AG09319 (cell line): ENCODE results near the gene STAT3.
"Not testable (repeated sequence)": the region's sequence is repeated elsewhere in the genome, so short reads cannot be mapped to it uniquely, and the experiment has no call there.

Source experiments
- DNase-seq: peaks from one replicate; pipeline ENCODE4 v3.0.0-alpha.2; 2010; ENCODE audit warnings: low read depth; ENCODE audit errors: extremely low read depth
- TF ChIP-seq, protein P1 (sequence below): IDR thresholded peaks from 2 replicates; pipeline ENCODE4 v1.5.1; 2011; ENCODE audit warnings: low read depth, mild to moderate bottlenecking, inconsistent platforms, low read length, moderate library complexity

Gene STAT3

DNA sequence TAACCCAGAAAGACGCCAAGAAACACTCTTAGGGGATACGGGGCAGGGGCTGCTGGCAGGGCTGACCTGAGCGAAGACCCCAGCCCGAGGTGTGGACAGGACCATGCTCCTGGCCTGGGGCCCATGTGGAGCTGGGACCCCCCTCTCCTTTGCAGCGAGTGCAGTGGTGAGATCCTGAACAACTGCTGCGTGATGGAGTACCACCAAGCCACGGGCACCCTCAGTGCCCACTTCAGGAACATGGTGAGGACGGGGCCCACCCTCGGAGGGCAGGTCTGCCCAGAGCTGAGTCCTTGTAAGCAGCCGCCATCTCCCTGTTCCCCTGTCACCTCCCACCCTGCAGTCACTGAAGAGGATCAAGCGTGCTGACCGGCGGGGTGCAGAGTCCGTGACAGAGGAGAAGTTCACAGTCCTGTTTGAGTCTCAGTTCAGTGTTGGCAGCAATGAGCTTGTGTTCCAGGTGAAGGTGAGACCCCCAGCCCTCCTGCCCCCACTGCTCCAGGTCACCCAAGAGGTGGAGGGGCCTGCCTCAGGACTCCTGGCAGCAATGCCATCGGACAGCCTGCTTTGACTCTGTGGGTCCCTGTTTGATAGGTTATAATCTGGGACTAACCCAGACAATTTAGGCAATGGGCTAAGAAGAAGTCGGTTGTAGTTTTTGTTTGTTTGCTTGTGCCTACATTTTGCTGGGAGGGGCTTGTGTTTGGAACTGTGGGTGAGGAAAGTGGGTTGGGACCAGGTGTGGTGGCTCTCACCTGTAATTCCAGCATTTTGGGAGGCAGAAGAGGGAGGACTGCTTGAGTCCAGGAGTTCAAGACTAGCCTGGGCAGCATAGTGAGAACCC, 83.8 kb downstream of the STAT3 start:
- TF ChIP-seq, protein P1, sequence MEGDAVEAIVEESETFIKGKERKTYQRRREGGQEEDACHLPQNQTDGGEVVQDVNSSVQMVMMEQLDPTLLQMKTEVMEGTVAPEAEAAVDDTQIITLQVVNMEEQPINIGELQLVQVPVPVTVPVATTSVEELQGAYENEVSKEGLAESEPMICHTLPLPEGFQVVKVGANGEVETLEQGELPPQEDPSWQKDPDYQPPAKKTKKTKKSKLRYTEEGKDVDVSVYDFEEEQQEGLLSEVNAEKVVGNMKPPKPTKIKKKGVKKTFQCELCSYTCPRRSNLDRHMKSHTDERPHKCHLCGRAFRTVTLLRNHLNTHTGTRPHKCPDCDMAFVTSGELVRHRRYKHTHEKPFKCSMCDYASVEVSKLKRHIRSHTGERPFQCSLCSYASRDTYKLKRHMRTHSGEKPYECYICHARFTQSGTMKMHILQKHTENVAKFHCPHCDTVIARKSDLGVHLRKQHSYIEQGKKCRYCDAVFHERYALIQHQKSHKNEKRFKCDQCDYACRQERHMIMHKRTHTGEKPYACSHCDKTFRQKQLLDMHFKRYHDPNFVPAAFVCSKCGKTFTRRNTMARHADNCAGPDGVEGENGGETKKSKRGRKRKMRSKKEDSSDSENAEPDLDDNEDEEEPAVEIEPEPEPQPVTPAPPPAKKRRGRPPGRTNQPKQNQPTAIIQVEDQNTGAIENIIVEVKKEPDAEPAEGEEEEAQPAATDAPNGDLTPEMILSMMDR = no peak
- no peak for DNase-seq

DNA sequence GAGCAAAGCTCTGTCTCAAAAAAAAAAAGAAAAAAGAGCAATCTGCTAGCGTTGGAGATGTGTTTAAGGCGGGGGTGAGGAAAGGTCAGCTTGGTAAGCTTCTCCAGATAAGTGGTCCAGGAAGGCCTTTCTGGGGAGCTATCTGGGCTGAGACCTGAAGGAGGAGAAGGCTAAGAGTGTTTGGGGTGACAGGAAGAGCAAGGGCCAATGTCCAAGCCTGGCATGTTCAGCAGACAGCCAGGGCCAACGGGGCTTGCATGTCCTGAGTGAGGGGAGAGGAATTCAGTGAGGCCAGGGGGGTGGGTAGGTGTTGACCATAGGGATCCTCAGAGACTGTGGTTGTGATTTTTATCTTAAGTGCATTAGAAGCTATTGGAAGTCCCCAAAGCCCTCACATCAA, 84.5 kb downstream of the STAT3 start:
- TF ChIP-seq, protein P1 = no peak
- no peak for DNase-seq

DNA sequence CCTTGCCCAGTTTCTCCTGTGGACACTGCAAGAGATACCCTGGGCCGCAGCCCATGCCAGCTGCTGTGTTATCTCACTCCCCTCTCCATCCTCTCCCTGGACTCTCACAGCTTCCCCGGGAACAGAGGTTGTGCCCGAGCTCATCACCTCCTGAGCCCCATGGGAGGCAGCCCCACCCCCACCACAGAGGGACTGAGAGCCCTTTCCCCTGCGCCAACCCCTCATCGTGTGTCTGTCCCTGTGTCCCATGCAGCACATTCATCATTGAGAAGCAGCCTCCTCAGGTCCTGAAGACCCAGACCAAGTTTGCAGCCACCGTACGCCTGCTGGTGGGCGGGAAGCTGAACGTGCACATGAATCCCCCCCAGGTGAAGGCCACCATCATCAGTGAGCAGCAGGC, 87.2 kb downstream of the STAT3 start:
- no peak for DNase-seq
- TF ChIP-seq, protein P1 = no peak

DNA sequence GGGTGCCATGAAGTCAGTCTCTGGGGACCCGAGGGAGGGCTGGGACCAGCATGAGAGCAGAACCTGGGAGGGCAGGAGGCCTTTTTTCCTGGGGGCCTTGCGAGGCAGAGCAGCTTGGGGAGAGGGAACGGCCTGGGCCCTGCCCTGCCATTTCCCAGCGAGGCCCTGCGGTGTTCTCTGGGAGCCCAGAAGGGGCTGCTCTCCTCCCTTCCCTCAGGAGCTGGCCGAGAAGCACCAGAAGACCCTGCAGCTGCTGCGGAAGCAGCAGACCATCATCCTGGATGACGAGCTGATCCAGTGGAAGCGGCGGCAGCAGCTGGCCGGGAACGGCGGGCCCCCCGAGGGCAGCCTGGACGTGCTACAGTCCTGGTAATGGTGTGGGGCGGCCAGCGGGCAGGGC, 88.3 kb downstream of the STAT3 start:
- DNase-seq = not testable (repeated sequence)

DNA sequence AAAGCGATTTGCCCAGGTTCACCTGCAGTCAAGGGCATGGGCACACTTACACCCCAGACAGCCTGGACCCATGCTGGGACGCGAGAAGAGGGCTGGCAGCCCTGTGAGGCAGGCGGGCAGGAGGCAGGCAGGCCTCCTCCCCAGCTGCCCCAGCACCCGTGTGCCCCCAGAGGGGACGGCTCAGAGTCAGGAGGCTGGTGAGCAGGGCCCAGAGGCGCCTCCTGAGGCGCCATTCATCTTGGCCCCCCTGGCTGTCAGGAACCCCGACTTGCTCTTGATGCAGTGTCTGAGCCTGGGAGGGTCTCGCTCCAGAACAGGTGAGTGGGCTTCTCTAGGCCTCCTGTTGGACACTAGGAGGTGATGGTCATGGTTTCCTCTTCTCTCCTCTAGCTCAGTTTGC, 88.9 kb downstream of the STAT3 start:
- not testable (repeated sequence) for DNase-seq

DNA sequence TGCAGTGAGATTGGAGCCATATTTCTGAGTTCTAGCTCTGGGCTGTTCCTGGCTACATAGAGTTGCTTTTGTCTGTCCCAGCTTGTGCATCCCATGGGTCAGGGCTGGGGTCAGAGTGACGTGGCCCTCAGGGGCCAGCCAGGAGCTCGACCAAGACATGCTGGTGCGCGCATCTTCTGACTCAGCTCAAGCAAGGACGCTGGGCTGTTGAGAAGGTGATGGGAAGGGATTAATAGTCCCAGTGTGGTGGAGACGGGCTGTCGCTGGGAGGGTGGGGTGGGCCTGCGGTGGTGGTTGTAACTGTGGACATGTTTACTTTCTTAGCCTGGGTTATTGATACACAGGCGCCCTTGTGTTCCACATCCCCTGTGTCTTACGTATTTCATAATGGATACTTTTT, 90.5 kb downstream of the STAT3 start:
- DNase-seq = not testable (repeated sequence)

DNA sequence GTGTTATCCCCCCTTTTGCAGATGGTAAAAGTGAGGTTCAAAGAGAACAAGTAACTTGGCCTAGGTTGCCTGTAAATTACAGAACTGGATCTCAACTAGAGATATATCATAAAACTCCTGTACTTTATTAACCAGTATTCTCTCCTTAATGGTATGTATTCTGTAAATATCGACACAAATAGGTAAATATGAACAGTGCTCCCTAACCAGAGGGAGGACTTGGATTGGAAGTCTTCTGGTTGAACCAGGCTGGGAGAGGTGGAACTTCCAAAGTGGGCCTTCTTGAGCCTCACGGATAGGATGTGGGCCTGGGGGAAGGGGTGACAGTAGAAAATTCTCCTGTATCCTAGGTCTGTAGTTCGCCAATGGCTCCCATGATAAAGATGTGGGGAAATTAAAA, 92.2 kb downstream of the STAT3 start:
- TF ChIP-seq, protein P1 = no peak
- DNase-seq = no peak

DNA sequence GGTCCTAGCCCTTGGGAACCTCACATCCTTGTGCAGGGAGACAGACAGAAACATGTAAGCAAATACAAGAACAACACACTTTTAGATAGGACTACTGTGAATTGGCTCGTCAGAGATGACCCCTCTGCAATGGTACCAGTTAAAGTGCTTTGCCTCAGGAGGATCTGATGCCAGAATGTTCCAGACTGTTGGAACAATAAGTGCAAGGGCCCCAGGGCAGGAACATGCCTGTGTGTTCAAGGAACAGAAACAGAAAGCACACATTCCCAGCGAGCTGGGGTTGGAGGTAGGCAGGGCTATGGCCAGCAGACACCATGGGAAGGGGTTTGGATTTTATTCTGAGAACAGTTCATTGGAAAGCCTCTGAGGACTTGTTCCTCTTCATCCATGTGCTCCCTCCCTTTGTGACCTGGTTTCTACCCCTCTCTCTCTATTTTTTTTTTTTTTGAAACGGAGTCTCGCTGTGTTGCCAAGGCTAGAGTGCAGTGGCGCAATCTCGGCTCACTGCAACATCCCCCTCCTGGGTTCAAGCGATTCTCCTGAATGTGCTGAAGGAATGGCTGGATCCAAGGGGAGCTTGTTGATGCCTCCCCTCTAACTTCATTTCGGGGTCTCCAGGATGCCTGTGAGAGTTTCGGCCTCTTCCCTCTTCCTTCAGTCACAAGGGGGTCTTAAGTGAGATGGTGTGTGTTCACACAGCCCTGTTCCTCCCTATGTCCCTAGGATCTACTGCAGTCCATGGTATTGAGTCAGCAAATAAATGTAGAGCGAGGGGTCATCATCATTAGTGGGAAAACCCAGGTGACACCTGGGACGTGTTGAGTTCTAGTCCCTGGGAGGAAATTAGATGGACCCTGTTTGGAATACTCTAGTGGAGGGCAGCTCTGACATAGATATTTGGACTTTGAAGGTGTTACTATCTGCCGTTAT, 93.5 kb downstream of the STAT3 start:
- TF ChIP-seq, protein P1 = no peak
- no peak for DNase-seq
